GDM1 (cell line): ENCODE measurements around the gene FOXK2.
"Not testable (repeated sequence)": the region's sequence is repeated elsewhere in the genome, so short reads cannot be mapped to it uniquely, and the experiment has no call there.

ENCODE experiments used
- DNase-seq: peaks from one replicate; lab custom pipeline; 2025; lab: John Stamatoyannopoulos, UW

The FOXK2 gene

DNA sequence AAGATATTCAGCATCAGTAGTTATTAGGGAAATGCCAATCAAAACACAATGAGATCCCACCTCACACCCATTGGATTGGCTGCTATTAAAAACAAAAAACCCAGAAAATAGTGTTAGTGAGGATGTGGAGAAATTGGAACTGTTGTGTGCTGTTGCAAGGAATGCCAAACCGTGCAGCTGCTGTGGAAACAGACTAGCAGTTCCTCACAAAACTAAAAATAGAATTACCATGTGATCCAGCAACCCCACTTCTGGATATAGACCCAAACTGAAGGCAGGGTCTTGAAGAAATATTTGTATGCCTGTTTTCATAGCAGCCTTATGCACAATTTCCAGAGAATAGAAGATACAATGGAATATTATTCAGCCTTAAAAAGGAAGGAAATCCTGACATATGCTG is 46.0 kb downstream of the FOXK2 start:
- DNase-seq: no peak

DNA sequence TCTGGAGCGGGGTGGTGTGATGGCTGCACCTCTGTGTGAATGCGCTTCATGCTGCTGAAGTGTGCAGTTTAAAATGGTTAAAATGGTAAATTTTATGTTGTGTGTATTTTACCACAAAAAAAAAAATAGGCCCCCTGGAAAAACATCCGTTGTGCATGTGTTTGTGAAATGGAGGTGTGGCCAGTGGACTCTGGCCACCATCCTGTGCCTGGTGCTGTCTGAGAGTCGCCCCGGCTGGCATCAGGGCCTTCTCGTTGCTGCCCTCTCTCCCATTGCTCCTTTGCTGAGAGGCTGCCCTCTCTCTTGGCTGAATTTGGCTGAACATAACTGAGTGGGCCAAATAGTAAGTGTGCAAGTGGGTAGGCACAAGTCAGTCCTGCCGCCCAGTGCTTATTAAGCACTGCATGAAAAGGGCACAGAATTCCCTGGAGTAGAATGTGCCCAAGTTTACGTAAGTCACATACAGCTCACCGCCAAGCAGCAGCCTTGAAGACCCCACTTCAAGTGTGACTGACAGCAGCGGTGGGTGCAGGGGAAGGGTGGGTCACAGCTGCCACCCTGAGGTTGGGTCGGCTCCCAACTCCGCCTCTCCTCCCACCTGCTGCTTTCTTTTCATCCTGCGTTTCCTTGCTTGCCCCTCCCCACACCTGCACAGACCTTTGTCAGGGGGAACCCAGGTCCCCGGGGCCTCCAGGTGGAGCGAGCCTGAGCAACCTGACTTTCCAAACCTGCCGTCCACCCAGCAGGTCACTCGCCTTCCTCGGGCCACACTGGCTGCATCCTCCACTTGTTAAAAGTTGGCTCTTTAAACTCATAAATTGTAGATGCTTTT is 46.8 kb downstream of the FOXK2 start:
- no peak for DNase-seq

DNA sequence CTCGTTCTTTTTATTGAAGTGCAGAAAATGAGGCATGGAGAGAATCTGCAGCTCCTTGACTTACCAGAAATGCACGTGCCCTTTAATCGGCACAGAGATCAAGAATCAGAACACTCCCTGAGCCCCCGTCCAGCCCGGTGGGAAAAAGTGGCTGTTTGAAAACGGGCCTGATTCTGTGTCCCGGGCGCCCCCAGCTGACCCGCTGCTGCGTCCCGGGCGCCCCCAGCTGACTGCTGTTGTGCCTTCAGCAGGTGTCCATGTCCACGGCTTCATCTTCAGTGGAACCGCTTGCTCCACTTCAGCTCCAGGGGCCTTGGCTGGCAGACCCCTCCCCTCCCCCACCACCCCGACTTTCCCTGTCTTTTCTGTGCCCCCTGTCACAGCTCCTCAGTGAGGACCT is 47.8 kb downstream of the FOXK2 start:
- DNase-seq: no peak

DNA sequence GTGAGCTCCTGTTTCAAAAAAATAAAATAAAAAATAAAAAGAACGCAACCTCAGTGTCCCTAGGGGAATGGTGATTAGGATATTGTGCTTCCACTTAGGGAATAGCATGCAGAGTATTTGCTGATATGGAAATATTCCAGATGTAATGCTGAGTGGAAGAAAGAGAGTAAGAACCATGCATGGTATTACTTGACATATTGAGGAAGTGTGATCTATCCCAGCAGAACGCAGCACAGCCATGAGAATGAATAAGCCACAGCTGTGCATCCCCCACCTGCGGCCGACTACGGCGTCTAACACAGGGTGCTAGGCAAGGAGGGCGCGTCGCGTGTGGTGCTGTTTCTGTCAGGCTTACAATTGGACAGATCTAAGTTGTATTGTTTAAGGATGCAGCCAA is 49.5 kb downstream of the FOXK2 start:
- no peak for DNase-seq

DNA sequence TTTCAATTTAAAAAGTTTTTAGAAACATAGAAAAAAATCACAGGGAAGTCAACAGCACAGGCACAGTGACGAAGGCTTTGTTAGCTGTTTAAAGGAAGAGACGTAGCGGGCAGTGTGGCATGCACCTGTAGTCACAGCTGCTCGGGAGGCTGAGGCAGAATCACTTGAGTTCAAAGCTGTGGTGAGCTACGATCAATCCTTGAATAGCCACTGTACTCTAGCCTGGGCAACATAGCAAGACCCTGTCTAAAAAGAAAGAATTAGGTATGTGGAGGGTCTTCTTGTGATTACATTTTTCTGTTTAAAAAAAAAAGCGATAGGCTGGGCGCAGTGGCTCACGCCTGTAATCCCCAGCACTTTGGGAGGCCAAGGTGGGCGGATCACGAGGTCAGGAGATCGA is 50.1 kb downstream of the FOXK2 start:
- no peak for DNase-seq

DNA sequence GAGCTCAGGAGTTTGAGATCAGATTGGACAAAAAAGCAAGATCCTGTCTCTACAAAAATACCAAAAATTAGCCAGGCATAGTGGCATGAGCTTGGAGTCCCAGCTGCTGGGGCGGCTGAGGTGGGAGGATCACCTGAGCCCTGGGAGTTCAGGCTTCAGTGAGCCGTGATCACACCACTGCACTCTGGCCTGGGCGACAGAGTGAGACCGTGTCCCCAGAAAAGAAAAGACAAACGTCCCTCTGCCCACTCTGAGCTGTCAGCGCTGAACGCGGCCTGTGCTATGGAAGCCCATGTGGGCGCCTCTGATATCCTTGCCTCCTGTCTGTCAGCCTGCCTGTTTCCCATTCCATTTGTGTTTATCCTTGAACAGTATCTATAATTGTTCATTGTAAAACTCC is 50.7 kb downstream of the FOXK2 start:
- DNase-seq: no peak

DNA sequence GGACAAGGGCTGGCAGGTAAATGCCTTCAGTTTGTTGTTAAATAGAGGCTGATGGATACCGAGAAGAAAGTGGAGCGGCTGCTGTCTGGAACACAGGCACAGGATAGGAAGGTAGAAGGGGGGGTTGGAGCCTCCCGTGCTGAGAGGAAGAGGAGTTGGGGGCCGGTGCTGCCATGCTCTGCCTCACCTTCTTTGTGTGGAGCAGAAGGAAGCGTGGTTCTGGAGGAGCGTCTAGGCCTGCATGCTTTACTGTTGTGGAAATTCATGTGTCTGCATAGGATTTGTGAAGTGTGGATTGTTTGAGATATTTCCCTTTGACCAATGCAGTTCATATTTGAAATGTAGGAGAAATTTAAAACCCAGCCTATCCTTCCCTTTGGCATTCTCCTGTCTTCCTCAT is 52.3 kb downstream of the FOXK2 start:
- no peak for DNase-seq

DNA sequence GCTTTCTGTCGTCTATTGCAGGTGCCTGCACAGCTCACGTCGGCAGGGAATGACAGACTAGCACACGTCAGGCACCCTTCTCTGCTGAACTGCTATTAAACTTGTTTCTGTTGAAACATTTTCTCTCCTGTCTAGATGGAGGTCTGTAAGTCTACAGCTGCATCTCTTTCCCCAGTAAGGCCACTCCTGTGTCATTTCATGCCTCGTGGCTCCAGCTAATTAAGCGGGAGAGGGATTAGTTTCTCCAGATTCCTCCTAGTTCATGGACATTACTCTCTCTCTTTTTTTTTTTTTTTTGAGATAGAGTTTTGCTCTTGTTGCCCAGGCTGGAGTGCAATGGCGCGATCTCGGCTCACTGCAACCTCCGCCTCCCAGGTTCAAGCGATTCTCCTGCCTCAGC is 54.5 kb downstream of the FOXK2 start:
- no peak for DNase-seq

DNA sequence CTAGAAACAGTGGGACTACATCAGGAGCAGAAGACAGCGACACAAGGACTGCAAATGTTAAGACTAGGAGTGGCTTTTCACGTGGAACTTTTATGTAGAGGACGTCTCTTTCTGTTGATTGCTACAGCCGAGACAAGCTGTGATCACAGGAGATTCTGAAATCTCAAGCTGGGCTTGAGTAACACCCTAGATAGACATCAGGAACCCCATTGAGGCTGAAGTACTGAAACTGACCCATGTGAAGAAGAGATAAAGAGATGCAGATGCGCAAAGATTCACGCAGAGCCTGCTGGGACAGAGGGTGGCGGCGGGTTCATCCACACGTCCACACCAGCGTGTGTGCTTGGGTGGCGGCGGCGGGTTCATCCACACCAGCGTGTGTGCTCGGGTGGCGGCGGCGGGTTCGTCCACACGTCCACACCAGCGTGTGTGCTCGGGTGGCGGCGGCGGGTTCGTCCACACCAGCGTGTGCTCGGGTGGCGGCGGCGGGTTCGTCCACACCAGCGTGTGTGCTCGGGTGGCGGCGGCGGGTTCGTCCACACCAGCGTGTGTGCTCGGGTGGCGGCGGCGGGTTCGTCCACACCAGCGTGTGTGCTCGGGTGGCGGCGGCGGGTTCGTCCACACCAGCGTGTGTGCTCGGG is 56.2 kb downstream of the FOXK2 start:
- DNase-seq: not testable (repeated sequence)

DNA sequence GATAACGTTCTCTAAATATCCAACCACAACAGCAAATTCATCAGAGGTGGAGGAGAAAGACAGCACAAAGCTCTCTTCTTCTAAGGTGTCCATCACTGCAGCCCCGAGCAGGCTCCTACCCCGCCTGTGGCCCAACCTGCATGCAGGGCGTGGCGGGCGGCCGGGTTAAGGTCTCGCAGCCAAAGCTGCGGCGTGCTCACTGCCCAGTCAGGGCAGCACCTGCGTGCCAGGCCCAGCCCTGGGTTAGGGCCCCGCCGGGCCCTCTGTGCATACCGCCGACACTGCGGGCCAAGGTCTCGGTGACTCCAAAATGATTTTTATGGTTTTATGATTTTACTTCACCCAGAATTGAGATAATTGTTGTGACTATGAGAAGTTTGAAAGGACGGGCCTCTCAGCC is 57.8 kb downstream of the FOXK2 start:
- DNase-seq: no peak

DNA sequence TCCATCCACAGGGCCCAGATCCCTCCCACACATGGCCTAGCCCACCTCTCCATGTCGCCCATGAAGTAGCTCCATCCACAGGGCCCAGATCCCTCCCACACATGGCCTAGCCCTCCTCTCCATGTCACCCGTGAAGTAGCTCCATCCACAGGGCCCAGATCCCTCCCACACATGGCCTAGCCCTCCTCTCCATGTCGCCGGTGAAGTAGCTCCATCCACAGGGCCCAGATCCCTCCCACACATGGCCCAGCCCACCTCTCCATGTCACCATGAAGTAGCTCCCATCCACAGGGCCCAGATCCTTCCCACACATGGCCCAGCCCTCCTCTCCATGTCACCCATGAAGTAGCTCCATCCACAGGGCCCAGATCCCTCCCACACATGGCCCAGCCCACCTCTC is 60.4 kb downstream of the FOXK2 start:
- not testable (repeated sequence) for DNase-seq

DNA sequence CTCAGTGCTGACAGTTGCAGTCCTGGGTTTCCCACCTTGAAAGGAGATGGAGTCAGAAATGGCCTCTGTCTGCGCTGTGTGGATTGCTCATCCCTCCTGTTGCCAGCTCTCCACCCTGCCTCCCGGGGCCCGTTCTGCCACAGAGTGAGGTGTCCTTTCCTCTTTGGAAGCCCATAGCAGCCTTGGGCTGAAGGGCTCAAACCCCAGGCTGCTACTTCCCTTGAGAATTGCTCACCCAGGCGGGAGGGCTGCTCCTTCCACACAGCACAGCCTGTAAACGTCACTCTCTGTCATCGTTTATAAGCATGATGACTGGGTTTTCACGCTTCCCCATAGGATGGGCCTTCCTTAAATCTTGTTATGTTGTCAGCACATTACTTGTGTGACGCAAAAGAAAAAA is 62.7 kb downstream of the FOXK2 start:
- no peak for DNase-seq

DNA sequence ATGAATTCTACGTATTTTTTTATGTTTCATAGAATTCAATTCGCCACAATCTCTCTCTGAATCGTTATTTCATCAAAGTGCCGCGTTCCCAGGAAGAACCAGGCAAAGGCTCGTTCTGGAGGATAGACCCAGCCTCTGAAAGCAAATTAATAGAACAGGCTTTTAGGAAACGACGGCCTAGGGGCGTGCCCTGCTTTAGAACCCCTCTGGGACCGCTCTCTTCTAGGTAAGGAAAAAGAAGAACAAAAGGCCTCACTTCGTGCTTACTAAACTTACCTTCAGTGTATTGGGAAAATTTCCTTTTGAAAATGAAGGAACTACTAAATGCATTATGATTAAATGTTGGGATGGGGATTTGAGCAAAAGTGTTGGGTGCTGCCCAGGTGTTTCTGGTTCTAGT is 63.2 kb downstream of the FOXK2 start:
- DNase-seq: no peak

DNA sequence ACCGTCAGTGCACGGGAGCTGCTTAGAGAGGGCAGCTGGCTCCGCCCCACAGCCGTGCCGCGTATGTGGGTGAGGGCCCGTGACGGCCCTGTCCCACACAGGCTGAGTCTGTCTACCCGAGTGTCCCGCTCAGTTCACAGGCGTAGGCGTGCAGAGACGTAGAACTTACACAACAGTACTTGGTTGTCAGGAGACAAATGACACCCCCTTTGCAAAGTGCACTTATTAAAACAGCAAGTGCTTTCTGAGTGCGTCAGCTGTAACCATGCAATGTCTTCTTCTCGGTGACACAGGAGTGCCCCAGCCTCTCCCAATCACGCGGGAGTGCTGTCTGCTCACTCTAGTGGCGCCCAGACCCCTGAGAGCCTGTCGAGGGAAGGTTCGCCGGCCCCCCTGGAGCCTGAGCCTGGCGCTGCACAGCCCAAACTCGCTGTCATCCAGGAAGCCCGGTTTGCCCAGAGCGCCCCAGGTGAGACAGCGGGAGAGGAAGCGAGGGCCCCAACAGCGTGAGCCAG is 64.2 kb downstream of the FOXK2 start:
- DNase-seq: no peak

DNA sequence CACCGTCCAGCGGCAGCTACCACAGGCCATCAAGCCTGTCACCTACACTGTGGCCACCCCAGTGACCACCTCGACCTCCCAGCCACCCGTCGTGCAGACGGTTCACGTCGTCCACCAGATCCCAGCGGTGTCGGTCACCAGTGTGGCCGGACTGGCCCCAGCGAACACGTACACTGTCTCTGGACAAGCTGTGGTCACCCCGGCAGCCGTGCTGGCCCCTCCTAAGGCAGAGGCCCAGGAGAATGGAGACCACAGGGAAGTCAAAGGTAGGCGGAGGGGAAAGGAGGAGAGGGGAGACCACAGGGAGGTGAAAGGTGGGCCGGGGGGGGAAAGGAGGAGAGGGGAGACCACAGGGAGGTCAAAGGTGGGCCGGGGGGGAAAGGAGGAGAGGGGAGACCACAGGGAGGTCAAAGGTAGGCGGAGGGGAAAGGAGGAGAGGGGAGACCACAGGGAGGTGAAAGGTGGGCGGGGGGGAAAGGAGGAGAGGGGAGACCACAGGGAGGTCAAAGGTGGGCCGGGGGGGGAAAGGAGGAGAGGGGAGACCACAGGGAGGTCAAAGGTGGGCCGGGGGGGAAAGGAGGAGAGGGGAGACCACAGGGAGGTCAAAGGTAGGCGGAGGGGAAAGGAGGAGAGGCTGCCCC is 66.5 kb downstream of the FOXK2 start:
- DNase-seq: peak; percentile 13

DNA sequence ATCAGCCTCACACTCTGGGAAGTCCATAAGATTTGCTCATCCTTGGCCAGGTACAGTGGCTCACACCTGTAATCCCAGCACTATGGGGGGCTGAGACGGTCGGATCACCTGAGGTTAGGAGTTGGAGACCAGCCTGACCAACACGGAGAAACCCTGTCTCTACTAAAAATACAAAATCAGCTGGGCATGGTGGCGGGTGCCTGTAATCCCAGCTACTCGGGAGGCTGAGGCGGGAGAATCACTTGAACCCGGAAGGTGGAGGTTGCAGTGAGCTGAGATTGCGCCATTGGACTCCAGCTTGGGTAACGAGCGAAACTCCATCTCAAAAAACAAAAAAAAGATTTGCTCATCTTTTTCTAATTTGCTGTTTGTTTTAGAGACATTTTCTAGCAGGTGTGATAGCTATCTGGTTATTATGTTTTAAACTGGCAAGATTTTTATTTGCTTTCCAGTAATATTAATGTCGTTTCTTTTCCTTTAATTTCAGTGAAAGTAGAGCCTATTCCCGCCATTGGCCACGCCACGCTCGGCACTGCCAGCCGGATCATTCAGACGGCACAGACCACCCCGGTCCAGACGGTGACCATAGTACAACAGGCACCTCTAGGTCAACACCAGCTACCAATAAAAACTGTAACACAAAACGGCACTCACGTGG is 67.2 kb downstream of the FOXK2 start:
- DNase-seq: no peak

DNA sequence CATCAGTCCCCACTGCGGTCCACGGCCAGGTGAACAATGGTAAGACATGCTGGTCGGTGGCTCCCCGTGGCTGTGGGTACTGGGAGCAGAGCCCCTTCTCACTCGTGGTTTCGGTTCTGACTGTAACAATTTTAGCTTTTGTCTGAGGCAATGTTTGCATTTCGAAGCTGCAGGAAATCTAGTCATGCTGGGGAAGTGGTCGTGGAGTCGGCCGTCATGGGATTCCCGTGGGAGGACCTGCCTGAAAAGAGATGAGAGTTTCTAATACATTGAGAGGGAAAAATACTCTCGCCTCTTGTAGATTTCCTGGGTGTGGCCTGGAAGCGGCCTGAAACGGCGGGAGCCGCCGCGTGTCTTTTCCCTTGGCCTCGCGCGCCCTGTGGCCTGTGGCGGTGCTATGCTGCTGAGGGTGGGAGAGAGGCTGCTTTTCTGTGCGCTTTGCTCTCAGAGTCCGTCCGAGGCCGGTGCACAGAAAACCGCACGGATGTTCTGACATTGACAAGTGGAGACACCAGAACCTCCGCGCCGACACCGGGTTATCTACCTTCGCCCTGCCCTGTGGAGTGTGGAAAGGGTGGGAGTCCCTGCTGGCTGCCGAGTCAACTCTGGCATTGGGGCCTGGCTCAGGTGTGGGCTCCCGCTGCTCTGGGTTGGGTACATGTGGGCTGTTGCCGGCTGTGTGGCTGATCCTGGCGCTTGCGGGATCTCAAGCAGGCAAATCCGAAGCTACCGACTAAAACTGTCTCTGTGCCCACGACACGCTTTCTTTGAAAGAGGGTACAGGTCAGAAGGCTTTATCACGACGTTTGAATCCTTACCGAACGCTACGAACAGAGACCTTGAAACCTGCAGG is 67.9 kb downstream of the FOXK2 start:
- peak; percentile 60 for DNase-seq

DNA sequence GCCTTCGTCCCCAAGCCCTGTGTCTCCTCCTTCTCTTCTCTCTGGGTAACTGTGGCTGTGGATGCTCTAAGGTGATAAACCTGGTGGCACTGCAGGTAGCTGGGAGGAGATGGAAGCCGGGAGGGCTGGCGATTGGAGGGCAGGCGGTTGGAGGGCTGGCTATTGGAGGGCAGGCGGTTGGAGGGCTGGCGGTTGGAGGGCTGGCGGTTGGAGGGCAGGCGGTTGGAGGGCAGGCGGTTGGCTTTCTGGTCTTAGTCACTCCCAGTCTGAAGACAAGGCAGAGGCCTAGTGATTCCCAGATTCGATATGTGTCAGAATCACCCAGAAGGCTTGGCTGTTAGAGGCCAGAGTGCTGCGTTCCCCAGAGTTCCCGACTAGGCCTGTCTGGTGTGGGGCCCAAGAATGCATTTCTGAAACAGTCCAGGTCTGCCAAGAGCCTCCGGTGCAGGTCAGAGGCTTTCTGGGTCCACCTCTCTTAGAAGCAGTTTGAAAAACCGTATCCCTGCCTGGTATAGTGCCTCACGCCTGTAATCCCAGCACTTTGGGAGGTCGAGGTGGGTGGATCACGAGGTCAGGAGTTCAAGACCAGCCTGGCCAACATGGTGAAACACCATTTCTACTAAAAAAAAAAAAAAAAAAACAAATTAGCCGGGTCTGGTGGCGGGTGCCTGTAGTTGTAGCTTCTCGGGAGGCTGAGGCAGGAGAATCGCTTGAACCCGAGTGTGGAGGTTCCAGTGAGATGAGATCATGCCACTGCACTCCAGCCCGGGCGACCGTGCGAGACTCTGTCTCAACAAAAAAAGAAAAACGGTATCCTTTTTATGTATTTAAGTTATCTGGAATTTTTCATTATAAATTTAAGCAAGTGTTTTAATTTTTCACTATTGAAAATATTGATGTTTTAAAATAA is 69.0 kb downstream of the FOXK2 start:
- no peak for DNase-seq

DNA sequence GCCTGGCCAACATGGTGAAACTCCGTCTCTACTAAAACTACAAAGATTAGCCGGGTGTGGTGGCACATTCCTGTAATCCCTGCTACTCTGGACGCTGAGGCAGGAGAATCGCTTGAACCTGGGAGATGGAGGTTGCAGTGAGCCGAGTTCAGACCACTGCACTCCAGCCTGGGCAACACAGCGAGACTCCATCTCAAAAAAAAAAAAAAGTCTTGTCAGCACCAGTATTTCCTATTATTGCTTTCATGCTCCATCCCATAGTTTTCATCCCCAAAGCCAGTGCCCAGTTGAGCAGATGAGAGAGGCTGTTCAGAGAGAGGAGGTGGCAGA is 70.3 kb downstream of the FOXK2 start:
- no peak for DNase-seq

DNA sequence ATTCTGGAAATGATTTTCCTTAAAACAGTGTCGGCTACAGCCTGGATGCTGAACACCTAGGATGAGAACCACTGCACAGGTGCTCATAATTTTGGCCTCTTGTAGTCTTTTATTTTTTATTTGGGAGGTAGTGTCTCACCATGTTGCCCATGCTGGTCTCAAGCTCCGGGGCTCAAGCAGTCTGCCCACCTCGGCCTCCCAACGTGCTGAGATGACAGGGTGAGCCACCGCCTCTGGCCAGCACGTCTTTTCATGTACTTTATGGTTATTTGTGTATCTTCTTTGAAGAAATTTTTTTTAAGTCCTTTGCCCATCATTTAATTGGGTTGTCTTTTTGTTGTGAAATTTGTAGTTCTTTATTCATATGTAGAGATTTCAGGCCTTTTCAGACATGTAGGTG is 70.7 kb downstream of the FOXK2 start:
- no peak for DNase-seq
